Type B pancreatic cell (in vitro differentiated cells): Measurements from ENCODE around the gene GAB2. TPM values are rescaled to one million over a fixed set of nuclear protein-coding genes. Genes with fewer than 3 reads are reported as not detected.

ENCODE experiments used
- DNase-seq: peaks from one replicate; pipeline ENCODE4 v3.0.0; 2021; ENCODE audit warnings: mixed read lengths; ENCODE audit not compliant: unreplicated experiment; ENCODE audit errors: extremely low spot score
- H3K27ac Mint-ChIP-seq: 2 replicates; pipeline ENCODE4 v1.8.0; 2021; ENCODE audit warnings: mild to moderate bottlenecking, mixed read lengths
- H3K27me3 Mint-ChIP-seq: 2 replicates; pipeline ENCODE4 v1.8.0; 2021; ENCODE audit warnings: mixed read lengths
- H3K36me3 Mint-ChIP-seq: 2 replicates; pipeline ENCODE4 v1.8.0; 2021; ENCODE audit warnings: mixed read lengths
- H3K4me1 Mint-ChIP-seq: one replicate; pipeline ENCODE4 v1.8.0; 2021; ENCODE audit warnings: mixed read lengths; ENCODE audit not compliant: unreplicated experiment
- H3K4me3 Mint-ChIP-seq: 2 replicates; pipeline ENCODE4 v1.8.0; 2021; ENCODE audit warnings: mild to moderate bottlenecking, mixed read lengths
- H3K9me3 Mint-ChIP-seq: 2 replicates; pipeline ENCODE4 v1.8.0; 2021; ENCODE audit warnings: mixed read lengths
- total RNA-seq: library from RNA; stranded (reverse); gene quantifications from 2 replicates; pipeline ENCODE4 v1.2.1, GENCODE V29; 2021; ENCODE audit warnings: low replicate concordance
- TF ChIP-seq, protein P1 (sequence below): fragments of 200-600 bp; sonication (generic); conservative IDR thresholded peaks from 2 replicates; pipeline ENCODE4 v1.5.0; 2021; ENCODE audit warnings: antibody characterized with exemption, mild to moderate bottlenecking

Gene GAB2
- total RNA-seq, 1 donor from 2014 or later = 23.3 TPM

DNA sequence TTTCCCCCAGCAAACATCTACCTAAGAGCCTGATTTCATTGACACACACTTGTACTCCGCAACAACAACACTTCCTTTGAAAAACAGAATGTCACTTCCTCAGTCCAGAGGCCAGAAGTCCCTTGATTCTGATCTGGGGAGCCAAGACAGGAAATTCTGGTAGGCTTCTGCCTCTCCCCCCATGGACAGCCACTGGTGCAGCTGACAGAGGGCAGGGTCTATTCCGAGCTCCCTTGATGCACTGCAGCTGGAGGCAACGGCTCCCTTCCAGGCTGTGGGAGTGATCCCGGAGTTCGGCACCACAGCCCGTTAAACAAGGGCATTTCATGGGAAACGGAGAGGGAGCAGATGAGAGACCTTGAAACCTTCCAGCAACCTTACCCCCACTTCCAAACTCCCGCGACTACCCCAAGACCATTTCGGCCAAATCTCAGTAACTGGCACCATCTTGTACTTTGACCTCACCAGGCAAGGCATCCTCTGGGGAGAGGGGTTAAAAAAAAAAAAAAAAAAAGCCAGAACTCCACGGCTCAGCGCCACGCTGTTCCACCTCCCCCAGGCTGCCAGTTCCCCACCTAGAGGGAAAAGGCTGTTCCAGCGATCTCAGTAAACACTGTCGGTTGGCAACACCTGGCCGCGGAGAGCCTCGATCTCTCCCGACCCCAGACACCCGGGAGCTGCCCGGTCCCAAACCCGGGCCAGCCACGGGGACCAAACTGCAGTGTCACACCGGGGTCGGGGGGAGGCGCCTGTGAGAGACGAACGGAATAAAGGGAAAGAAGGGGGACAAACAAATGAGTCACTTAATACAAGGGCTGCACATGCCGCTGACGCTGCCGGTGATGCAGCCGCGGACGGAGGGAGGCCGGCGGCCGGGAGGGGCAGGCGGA lies 1.1 kb downstream of the GAB2 start:
- Mint-ChIP-seq H3K9me3 (no peaks in the 10 kb centered on the region), H3K4me3 (peak overlapping the region; percentile 98), H3K27ac (peak overlapping the region; percentile 97), H3K27me3 (no peaks in the 10 kb centered on the region), H3K4me1 (peaks cover 33% of the 10 kb centered on the region), H3K36me3 (peaks cover under 1% of the 10 kb centered on the region)
- DNase-seq = peak; percentile 82
- TF ChIP-seq, protein P1, sequence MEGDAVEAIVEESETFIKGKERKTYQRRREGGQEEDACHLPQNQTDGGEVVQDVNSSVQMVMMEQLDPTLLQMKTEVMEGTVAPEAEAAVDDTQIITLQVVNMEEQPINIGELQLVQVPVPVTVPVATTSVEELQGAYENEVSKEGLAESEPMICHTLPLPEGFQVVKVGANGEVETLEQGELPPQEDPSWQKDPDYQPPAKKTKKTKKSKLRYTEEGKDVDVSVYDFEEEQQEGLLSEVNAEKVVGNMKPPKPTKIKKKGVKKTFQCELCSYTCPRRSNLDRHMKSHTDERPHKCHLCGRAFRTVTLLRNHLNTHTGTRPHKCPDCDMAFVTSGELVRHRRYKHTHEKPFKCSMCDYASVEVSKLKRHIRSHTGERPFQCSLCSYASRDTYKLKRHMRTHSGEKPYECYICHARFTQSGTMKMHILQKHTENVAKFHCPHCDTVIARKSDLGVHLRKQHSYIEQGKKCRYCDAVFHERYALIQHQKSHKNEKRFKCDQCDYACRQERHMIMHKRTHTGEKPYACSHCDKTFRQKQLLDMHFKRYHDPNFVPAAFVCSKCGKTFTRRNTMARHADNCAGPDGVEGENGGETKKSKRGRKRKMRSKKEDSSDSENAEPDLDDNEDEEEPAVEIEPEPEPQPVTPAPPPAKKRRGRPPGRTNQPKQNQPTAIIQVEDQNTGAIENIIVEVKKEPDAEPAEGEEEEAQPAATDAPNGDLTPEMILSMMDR = peak; percentile 70

DNA sequence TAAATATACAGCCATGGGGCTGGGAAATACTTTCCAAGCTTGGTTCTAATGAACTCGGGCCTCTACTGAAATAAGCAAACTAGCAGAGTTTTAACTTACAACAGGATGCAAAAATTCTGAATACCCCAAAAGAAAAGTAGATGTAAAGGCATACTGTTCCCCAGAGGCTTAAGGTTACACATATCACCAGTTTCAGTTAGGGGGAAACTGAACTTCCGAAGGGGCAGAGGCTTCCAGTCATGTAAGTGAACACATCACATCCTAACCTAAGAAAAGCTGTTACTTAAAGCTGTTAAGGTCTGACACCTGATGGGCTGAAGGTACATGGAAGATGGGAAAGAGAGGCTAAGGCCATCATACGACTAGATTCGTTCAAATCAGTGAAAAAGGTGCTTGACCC lies 2.3 kb downstream of the GAB2 start:
- TF ChIP-seq, protein P1 = no peak
- H3K27me3 Mint-ChIP-seq = no peaks in the 10 kb centered on the region
- no peaks in the 10 kb centered on the region for H3K9me3 Mint-ChIP-seq
- no peak for DNase-seq
- H3K4me3 Mint-ChIP-seq = peak overlapping the region; percentile 70
- H3K36me3 Mint-ChIP-seq = peaks cover 4% of the 10 kb centered on the region
- H3K27ac Mint-ChIP-seq = no peak overlapping the region
- peaks cover 25% of the 10 kb centered on the region for H3K4me1 Mint-ChIP-seq

DNA sequence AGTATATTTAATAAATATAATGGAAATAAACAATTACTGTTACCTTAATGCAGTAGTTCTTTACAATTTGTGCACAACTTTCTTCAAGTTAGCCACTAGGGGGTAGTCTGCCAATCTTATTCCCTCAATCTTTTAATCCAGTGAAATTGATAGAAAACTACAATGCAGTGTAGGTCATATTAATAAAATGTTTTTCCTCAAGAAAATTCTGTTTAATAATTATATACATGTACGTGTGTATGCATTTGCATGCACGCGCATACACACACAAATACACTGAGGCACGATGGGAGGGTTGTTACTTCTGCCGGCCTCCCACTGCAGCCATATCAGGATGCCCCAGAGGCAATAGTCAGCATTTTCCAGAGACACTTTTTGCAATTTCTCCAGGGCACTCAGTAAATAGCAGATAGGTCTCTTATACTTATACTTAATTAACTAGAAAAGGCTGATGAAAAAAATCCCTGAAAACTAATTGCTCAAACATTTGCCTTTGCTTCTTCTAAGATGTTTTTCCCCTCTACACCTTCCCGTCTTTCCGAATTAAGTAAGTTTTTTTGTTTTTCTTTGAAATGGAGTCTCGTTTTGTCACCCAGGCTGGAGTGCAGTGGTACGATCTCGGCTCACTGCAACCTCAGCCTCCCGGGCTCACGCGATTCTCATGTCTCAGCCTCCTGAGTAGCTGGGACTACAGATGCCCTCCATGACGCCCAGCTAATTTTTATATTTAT lies 3.1 kb downstream of the GAB2 start:
- no peaks in the 10 kb centered on the region for H3K9me3 Mint-ChIP-seq
- DNase-seq = no peak
- no peak overlapping the region for H3K4me3 Mint-ChIP-seq
- H3K36me3 Mint-ChIP-seq = peaks cover 9% of the 10 kb centered on the region
- H3K27ac Mint-ChIP-seq = no peak overlapping the region
- no peaks in the 10 kb centered on the region for H3K27me3 Mint-ChIP-seq
- TF ChIP-seq, protein P1 = peak; percentile 83
- peaks cover 19% of the 10 kb centered on the region for H3K4me1 Mint-ChIP-seq

- Mint-ChIP-seq H3K4me1 (no peaks in the 10 kb centered on the region), H3K36me3 (peaks cover 42% of the 10 kb centered on the region), H3K27ac (no peak overlapping the region), H3K9me3 (peaks cover 10% of the 10 kb centered on the region), H3K27me3 (no peaks in the 10 kb centered on the region), H3K4me3 (no peak overlapping the region)
- DNase-seq = no peak
- TF ChIP-seq, protein P1 = no peak
These were observed 9.0 kb downstream of the GAB2 start for GRCh38 chr11:78408619-78409018.

GRCh38 chr11:78406568-78407196 lies 10.9 kb downstream of the GAB2 start:
- no peaks in the 10 kb centered on the region for H3K27me3 Mint-ChIP-seq
- TF ChIP-seq, protein P1 = no peak
- peaks cover 42% of the 10 kb centered on the region for H3K36me3 Mint-ChIP-seq
- H3K27ac Mint-ChIP-seq = no peak overlapping the region
- no peak for DNase-seq
- H3K9me3 Mint-ChIP-seq = peaks cover 10% of the 10 kb centered on the region
- H3K4me3 Mint-ChIP-seq = no peak overlapping the region
- no peaks in the 10 kb centered on the region for H3K4me1 Mint-ChIP-seq
